GM19328 (cell line): ENCODE results near the gene CPNE8.

Experiments
- ATAC-seq: cut with Tn5 transposase; IDR thresholded peaks from one replicate; pipeline ENCODE4 v1.9.1; 2021; ENCODE audit warnings: mild to moderate bottlenecking, moderate library complexity; ENCODE audit not compliant: unreplicated experiment

CPNE8 gene

DNA sequence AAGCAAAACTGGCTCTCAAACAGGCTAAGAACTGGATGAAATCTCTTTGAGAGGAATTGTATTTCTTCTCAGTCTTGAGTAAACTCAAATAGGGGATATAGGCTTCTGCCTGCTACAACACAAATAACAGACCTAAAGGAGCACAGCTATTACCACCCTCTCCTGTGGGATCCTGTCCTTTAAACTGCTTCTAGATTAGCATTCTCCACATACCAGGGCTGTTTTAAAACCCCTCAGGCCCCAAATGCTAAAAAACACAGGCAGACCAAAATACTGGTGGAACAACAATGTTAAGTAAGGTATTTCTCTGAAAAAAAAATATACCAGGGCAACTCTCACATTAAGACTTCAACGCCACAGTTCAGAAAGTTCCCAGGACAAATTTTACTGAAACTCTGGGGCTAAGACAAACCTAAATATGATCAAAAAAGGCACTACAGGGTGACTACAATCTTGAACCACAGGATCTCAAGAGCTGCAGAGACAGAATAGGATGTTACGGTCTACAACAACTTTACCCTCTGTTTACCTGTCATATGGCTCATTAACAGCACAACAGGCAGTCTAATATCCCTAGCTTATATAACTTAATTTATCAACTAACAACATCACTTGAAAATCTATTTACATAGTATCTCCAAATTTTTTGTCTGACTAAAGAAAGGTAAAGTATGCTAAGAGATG lies 7.2 kb downstream of the CPNE8 start:
- ATAC-seq = no peak

DNA sequence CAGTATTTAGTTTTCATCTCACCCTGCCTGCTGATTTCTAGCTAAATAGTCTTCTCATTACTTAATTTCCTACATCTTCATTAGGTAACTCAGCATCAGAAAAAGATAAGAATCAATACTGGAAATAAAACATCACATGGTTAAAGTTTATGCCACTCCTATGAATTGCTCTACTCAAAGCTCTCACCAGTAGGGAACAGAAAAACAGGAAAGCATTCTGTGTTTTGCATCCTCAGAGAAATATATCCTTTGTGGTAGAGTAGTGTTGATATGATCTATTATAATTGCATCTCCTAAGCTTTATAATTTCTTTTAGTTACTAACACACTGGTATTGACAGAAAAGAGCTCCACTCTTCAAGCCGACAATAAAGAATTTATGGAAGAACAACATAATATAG lies 9.9 kb downstream of the CPNE8 start:
- ATAC-seq = no peak

DNA sequence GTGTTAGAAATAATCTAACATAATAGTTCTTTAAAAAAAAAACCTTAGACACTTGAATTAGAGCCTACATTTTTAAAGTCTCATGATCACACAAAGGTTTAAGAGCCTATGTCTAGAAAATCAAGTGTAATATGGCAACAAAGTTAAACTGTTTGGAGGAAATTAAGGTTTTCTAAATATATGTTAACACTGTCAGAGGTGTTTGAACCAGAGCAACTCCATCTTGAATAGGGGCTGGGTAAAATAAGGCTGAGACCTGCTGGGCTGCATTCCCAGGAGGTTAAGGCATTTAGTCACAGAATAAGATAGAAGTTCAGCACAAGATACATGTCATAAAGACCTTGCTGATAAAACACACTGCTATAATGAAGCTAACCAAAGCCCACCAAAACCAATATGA lies 12.4 kb downstream of the CPNE8 start:
- ATAC-seq = no peak

DNA sequence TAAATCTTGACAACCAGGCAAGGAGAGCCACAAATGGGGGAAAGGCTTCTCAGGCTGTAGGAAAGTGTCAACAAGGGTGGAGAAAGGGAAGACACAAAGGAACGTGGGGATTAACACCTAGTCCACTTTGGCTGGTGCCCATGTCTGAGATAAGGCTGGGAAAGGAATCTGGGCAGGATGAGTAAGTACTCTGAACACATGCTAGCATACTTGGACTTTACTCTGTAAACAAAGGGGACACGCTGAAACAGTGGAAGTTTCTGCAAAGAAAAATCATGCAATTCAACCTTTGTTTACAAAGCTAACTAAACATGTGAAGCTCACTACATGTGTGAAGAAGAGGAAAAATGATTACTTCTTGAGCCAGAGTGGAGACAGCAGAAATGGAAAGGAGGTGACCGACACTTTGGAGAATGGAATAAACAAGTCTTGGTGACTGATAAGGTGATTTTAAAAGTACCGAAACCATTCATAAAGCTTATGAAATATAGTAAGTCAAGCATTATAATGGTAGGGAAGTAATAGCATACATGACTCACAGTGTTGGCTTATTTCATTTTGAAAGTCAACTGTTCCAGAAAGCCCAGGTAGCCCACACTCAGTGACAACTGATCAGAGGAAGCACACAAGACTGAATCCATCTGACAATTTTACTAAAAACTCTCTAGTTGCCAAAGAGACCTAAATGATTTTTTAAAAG lies 13.2 kb downstream of the CPNE8 start:
- no peak for ATAC-seq

GRCh38 chr12:38890102-38890855 lies 15.1 kb downstream of the CPNE8 start:
- no peak for ATAC-seq

DNA sequence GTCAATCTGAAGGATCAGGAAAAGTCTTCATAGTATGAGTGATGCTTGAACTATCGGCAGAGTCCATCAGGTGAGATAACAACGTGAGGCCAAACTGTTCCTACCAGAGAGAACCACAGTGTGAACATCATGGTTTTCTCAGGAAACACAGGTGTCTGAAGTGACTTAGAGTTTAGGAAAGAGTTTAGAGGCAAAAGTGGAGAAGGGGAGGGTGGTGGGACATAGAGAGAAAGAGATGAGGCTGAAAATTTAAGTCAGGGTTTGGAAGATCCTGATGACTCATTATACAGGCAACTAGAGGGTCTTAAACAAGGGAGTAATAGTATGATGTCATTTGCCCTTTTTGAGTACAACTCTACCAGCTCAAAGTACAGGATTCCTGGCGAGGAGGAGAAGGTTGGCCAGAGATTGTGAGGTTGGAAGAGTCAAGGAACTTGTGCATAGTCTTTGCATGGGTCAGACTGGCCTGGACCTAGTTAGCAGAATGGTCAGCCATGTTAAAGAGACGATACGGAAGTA lies 16.0 kb downstream of the CPNE8 start:
- ATAC-seq = no peak

- no peak for ATAC-seq
These were observed 17.6 kb downstream of the CPNE8 start for GRCh38 chr12:38887770-38888169.

GRCh38 chr12:38886931-38887330 lies 18.5 kb downstream of the CPNE8 start:
- ATAC-seq = no peak

DNA sequence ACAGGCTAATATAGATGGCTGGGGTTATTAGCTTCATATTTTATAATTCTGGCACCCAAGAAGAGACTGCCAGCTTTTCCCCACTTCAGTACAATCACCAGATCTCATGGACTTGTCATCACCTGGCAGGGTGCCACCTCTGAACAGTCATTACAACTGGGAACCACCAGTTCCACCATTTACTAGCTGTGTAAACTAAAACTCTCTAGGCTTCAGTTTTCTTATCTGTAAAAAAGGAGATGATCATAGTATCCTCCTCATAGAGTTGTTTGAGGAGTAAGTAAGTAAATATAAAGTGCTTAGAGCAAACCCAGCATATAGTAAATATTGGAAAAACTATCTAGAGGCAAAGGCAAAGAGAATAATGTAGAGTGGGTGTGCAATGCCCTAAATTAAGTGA lies 19.3 kb downstream of the CPNE8 start:
- no peak for ATAC-seq

DNA sequence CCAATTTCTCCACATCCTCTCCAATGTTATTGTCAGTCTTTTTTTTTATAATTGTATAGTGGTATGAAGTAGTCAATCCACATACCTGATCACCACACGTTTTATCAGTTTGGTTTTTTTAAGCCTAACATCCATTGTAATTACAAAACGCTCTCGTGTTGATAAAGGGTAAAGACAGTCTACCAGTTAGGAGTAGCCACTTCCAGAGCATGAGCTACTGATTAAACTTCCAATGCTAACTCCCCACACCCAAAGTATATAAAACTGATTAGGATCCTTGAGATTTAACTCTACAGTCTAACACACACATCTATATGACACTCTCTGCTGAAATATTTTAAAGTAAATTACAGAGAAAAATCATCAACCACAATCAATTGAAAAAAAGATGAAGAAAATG lies 20.7 kb downstream of the CPNE8 start:
- no peak for ATAC-seq

- no peak for ATAC-seq
These were observed 21.7 kb downstream of the CPNE8 start for GRCh38 chr12:38883629-38884134.

DNA sequence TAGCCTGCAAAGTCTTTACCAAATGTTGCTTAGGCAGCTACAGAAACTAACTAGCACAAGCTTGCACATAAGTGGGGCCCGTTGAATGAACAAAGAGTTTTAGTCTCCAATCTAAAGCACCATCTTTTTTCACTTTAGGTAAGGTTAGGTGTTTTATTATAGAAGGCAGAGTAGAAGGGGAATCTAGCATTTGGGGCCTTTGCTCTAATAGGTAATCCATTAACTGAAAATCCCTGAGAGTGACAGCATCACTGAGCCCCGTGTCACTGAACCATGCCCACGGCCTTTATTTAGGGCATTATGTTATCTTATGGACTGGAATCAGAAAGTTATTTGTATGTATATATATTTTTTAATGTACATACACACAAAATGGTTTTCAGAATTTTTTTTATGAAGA lies 25.1 kb downstream of the CPNE8 start:
- ATAC-seq = no peak

GRCh38 chr12:38878986-38879385 lies 26.4 kb downstream of the CPNE8 start:
- no peak for ATAC-seq

GRCh38 chr12:38878333-38878705 lies 27.1 kb downstream of the CPNE8 start:
- no peak for ATAC-seq

DNA sequence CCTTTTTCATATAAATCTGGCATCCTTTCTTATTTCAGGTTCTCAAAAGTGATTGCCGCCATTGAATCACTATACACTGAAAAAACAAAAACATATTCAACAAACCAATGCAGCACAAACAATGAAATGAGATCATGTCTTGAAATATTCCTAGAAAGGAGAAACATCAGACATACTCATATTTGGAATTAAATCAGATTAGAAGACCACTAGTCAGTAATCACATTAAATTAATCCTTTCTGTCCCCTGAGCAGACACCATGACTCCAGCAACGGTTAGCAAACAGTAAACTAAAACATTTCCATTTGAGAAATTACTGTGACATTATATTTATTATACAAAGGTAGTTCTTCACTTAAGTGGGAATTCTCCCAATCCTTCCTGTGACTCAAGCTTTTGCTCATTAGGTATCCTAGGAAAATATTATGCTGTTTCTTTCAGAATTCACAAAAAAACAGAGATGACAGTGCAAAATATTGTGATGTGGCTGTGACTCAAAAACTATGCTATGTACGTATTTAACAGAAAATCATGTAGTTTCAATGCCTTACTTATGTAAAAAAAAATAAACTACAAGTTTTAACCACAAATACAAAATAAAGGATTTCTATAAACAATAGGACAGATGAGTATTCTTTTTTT lies 29.7 kb downstream of the CPNE8 start:
- no peak for ATAC-seq

- no peak for ATAC-seq
These were observed 32.8 kb downstream of the CPNE8 start for GRCh38 chr12:38872561-38872960.

DNA sequence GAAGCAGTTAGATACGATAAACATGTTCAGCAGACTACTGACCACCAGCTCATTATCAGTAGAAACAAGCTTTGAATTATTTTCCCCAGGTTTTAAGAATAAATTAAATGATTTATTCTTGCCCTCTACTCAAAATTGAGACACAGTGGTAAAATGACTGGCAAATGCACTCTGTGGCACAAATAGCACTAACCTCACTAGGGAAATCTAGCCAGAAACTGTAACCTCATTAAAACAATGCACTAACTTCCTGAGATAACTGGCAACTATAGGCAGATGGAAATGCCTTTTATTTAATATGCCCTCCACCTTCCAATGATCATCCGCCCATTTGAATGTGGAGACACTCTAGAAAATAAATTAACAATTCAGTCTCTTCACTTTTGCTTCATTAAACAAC lies 33.2 kb downstream of the CPNE8 start:
- no peak for ATAC-seq

- no peak for ATAC-seq
These were observed 36.4 kb downstream of the CPNE8 start for GRCh38 chr12:38869036-38869435.

GRCh38 chr12:38850461-38850860 lies 54.9 kb downstream of the CPNE8 start:
- ATAC-seq = no peak

DNA sequence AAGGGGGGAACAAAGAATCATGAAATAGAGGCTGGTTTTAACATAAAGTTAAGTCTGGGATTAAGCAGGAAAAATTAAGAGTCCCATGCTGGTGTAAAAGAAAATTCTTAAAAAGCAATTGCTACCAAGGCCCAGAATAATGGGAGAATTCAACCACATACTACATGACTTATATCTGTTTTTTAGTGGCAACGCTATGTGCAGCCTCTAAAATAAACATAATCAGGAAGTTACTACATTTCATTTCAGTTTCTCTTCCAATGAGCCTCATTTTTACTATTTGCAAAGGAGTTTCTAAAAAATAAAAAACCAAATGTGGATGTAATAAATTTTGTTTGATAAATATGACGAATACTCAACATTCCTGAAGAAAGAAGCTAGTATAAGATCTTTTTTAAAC lies 58.1 kb downstream of the CPNE8 start:
- no peak for ATAC-seq

- no peak for ATAC-seq
These were observed 61.1 kb downstream of the CPNE8 start for GRCh38 chr12:38844267-38844666.
